Heart right ventricle (tissue), 16 donors: ENCODE results near the gene C3. TPM values are rescaled to one million over a fixed set of nuclear protein-coding genes. Genes with fewer than 3 reads are reported as not detected.
A peak's percentile ranks its signal among the peaks of the same experiment; 100 is the strongest.

Source experiments
- ATAC-seq, 8 donors: fragments of 200-7000 bp; cut with Tn5 transposase; one replicate each; pipeline ENCODE4 v1.9.1; 2020; ENCODE audit warnings: mild to moderate bottlenecking in 8 of 8, moderate library complexity in 8 of 8, moderate number of reproducible peaks in 1 of 8
- DNase-seq, 2 donors: peaks; one replicate each; pipeline ENCODE4 v3.0.0-alpha.2; 2020
- H3K27ac ChIP-seq, 10 donors: fragments of 200-600 bp; sonication (generic) in 2 of 10; one replicate each; pipeline versions ENCODE4 v1.5.0 to v1.8.0; 2020 to 2022; ENCODE audit warnings: mild to moderate bottlenecking in 3 of 10
- H3K27me3 ChIP-seq, 7 donors: fragments of 200-600 bp; one replicate each; pipeline ENCODE4 v1.8.0; 2021 to 2022; ENCODE audit warnings: mild to moderate bottlenecking in 2 of 7
- H3K36me3 ChIP-seq, 9 donors: fragments of 200-600 bp; sonication (generic) in 1 of 9; one replicate each; pipeline versions ENCODE4 v1.5.0 to v1.8.0; 2020 to 2022; ENCODE audit warnings: mild to moderate bottlenecking in 2 of 9
- H3K4me1 ChIP-seq, 9 donors: fragments of 200-600 bp; sonication (generic) in 1 of 9; one replicate each; pipeline versions ENCODE4 v1.5.0 to v1.8.0; 2020 to 2022; ENCODE audit warnings: mild to moderate bottlenecking in 4 of 9
- H3K4me3 ChIP-seq, 10 donors: fragments of 200-600 bp; sonication (generic) in 2 of 10; one replicate each; pipeline versions ENCODE4 v1.5.0 to v1.8.0; 2020 to 2022; ENCODE audit warnings: mild to moderate bottlenecking in 7 of 10, moderate library complexity in 2 of 10
- H3K9me3 ChIP-seq, 11 donors: fragments of 200-600 bp in 10 of 11; sonication (generic) in 2 of 11; one replicate each; pipeline versions ENCODE4 v1.5.0 to v1.8.0; 2013 to 2022; ENCODE audit warnings: mild to moderate bottlenecking in 2 of 11, control low read depth in 1 of 11, moderate library complexity in 1 of 11
- WGBS, 2 donors: extraction: QIAGEN DNeasy Blood & Tissue Kit; methylation state at CpG; one replicate each; pipeline ENCODE4 v1.1.7; 2013; ENCODE audit warnings: inconsistent platforms in 1 of 2; 5-methylcytosine and 5-hydroxymethylcytosine counted together
- intact Hi-C, 10 donors: fragments of 100-400 bp; cut with DNase I; formaldehyde crosslinking; loops; one replicate each; pipeline versions ENCODE4 v1.11.1 to v1.14.2; 2022
- polyA plus RNA-seq, 2 donors: library from polyadenylated mRNA; stranded (reverse); fragments of 200-250 nt; gene quantifications; one replicate each; pipeline ENCODE4 v1.2.3, GENCODE V29; 2013
- total RNA-seq, 10 donors: library from RNA; stranded (reverse); fragmentation: NEBNext Ultra II Directional in 3 of 10; extraction: Animal tissue kit (Norgen Biotek cat#: 25700) in 3 of 10; gene quantifications; one replicate each; pipeline versions ENCODE4 v1.2.1 to v1.2.4, GENCODE V29; 2021 to 2023
- TF ChIP-seq, protein P1 (sequence below), 9 donors: fragments of 200-600 bp; sonication (generic) in 2 of 9; IDR thresholded peaks; one replicate each; pipeline versions ENCODE4 v1.5.0 to v1.8.0; 2021 to 2022; ENCODE audit warnings: antibody characterized with exemption in 9 of 9, mild to moderate bottlenecking in 5 of 9, moderate library complexity in 1 of 9
- donor health status: Arrhythmogenic right ventricular cardiomyopathy.
- donor health status: ischemic (EF 13 %, LVEDD 7.1; RV severe dilation, severe dysfunction).
- donor health status: healthy with polysubstance abuse.
- donor health status: DM: no; HTN: yes; CAD: no.
- donor health status: DM: no; HTN: no; CAD: no.
- donor health status: ischemic (EF 25% LVEDD 6.9; RV normal size, moderate dysfunction).
- donor health status: ischemic (EF 25% LVEDD 5.7; RV mildly dilated, moderate dysfunction).
- donor health status: healthy.
- donor health status: DM: yes; HTN: yes; CAD: no.
- donor health status: Ischemic cardiomyopathy.
- donor health status: ischemic (EF 35%, LVEDD 5.7; RV mildly dilated, moderate dysfunction).
- donor health status: nonischemic (EF 11% LVEDD 7.7; RV severe dilation, severe dysfunction).
- donor health status: DM: yes; HTN: yes; CAD: no.
- donor health status: PGD.
- donor health status: ischemic (EF 29% LVEDD 5.4; RV normal size, mild dysfunction).
- donor health status: nonischemic (EF 23%, LVEDD 6.1; RV moderate dilation, normal function).

C3 gene
- total and polyA plus RNA-seq, 12 donors: 23.0 to 475 (median 170) TPM

- H3K4me1 ChIP-seq: peaks cover 0 to 16% (median 0%) of the 10 kb centered on the region in 9 donors
- no peak for DNase-seq
- H3K27ac ChIP-seq: no peak overlapping the region
- intact Hi-C loops: no loop called here
- H3K36me3 ChIP-seq: peaks cover 0 to 23% (median 0%) of the 10 kb centered on the region in 9 donors
- no peak overlapping the region for H3K4me3 ChIP-seq
- H3K27me3 ChIP-seq: peaks cover 0 to 43% (median 17%) of the 10 kb centered on the region in 7 donors
- H3K9me3 ChIP-seq: peaks cover 0 to 10% (median 0%) of the 10 kb centered on the region in 11 donors
- ATAC-seq: no peak
- WGBS, 2 donors: 78 to 83% methylated on average over 8 of the region's 8 CpGs
- TF ChIP-seq, protein P1, sequence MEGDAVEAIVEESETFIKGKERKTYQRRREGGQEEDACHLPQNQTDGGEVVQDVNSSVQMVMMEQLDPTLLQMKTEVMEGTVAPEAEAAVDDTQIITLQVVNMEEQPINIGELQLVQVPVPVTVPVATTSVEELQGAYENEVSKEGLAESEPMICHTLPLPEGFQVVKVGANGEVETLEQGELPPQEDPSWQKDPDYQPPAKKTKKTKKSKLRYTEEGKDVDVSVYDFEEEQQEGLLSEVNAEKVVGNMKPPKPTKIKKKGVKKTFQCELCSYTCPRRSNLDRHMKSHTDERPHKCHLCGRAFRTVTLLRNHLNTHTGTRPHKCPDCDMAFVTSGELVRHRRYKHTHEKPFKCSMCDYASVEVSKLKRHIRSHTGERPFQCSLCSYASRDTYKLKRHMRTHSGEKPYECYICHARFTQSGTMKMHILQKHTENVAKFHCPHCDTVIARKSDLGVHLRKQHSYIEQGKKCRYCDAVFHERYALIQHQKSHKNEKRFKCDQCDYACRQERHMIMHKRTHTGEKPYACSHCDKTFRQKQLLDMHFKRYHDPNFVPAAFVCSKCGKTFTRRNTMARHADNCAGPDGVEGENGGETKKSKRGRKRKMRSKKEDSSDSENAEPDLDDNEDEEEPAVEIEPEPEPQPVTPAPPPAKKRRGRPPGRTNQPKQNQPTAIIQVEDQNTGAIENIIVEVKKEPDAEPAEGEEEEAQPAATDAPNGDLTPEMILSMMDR (IDR thresholded peaks at IDR 0.05): no peak
These were observed 41.3 kb downstream of the C3 start for GRCh38 chr19:6679139-6679538.

GRCh38 chr19:6678690-6679109, 41.8 kb downstream of the C3 start:
- Histone ChIP-seq H3K36me3 (peaks cover 0 to 23% (median 0%) of the 10 kb centered on the region in 9 donors), H3K27me3 (peaks cover 0 to 45% (median 17%) of the 10 kb centered on the region in 7 donors), H3K4me3 (no peak overlapping the region), H3K27ac (no peak overlapping the region), H3K9me3 (peaks cover 0 to 10% (median 0%) of the 10 kb centered on the region in 11 donors), H3K4me1 (peaks cover 0 to 18% (median 0%) of the 10 kb centered on the region in 9 donors)
- DNase-seq (no peak), ATAC-seq (no peak)
- TF ChIP-seq, protein P1 (IDR thresholded peaks at IDR 0.05): no peak
- intact Hi-C loops: no loop called here
- 92 to 93% methylated on average over 4 of the region's 4 CpGs for WGBS, 2 donors

GRCh38 chr19:6677883-6678689, 42.4 kb downstream of the C3 start:
- Histone ChIP-seq H3K4me3 (no peak overlapping the region), H3K27me3 (peaks cover 0 to 45% (median 17%) of the 10 kb centered on the region in 7 donors), H3K4me1 (peaks cover 0 to 18% (median 0%) of the 10 kb centered on the region in 9 donors), H3K27ac (no peak overlapping the region), H3K36me3 (peaks cover 0 to 23% (median 0%) of the 10 kb centered on the region in 9 donors), H3K9me3 (peaks cover 0 to 10% (median 0%) of the 10 kb centered on the region in 11 donors)
- 40 to 55% methylated on average over 31 of the region's 31 CpGs for WGBS, 2 donors
- intact Hi-C loops: no loop called here
- ATAC-seq (peak in 2 of 8 donors; percentile 38 to 54), DNase-seq (peak in 1 of 2 donors; percentile 33)
- TF ChIP-seq, protein P1 (IDR thresholded peaks at IDR 0.05): no peak

- ATAC-seq (no peak), DNase-seq (no peak)
- H3K27me3 ChIP-seq: peaks cover 0 to 45% (median 12%) of the 10 kb centered on the region in 7 donors
- intact Hi-C loops: no loop called here
- H3K9me3 ChIP-seq: peaks cover 0 to 6% (median 0%) of the 10 kb centered on the region in 11 donors
- H3K4me3 ChIP-seq: no peak overlapping the region
- TF ChIP-seq, protein P1 (IDR thresholded peaks at IDR 0.05): no peak
- 71 to 78% methylated on average over 10 of the region's 10 CpGs for WGBS, 2 donors
- peaks cover 0 to 23% (median 0%) of the 10 kb centered on the region in 9 donors for H3K36me3 ChIP-seq
- no peak overlapping the region for H3K27ac ChIP-seq
- peaks cover 0 to 18% (median 0%) of the 10 kb centered on the region in 9 donors for H3K4me1 ChIP-seq
These were observed 43.0 kb downstream of the C3 start for GRCh38 chr19:6677495-6677882.
